HepG2 (cell line): ENCODE data around the gene KLB. TPM values are rescaled to one million over a fixed set of nuclear protein-coding genes. Genes with fewer than 3 reads are reported as not detected.
A peak's percentile ranks its signal among the peaks of the same experiment; 100 is the strongest.

ENCODE experiments used
- ATAC-seq: fragments of 200-7000 bp; cut with Tn5 transposase; 3 replicates; pipeline ENCODE4 v1.9.1; 2020; ENCODE audit warnings: mild to moderate bottlenecking, moderate library complexity
- BruUV-seq: library from RNA; stranded (reverse); fragments of 400-500 nt; replicated peaks from 2 replicates; lab custom pipeline; 2021; lab: Mats Ljungman, UMichigan
- CTCF ChIA-PET: fragments of 300-600 bp; formaldehyde crosslinking; extraction: SDS; loops from one replicate; lab custom pipeline; 2021; ENCODE audit warnings: low total read pairs, inconsistent platforms, low intra/inter-chr PET ratio; lab: Yijun Ruan, JAX
- POLR2A ChIA-PET: fragments of 350-600 bp; sonication (Branson Sonifier 250); formaldehyde crosslinking; loops from one replicate; lab custom pipeline; 2020; ENCODE audit warnings: antibody characterized with exemption, inconsistent platforms; lab: Yijun Ruan, JAX
- DNase-seq: peaks from one replicate; pipeline ENCODE4 v3.0.0-alpha.2; 2015; ENCODE audit warnings: low spot score
- FAIRE-seq: peaks from 3 replicates; lab custom pipeline; 2011; peaks lifted over from hg19 to GRCh38; lab: Jason Lieb, UNC
- H2AFZ ChIP-seq: one replicate; pipeline ENCODE4 v1.6.1; 2011; ENCODE audit warnings: low read length, inconsistent platforms
- H3K27ac ChIP-seq: fragments of 300-600 bp; 3 replicates; pipeline ENCODE4 v1.8.0; 2011; ENCODE audit warnings: mixed run types, mild to moderate bottlenecking, mixed read lengths, low read length, inconsistent platforms; ENCODE audit not compliant: insufficient read depth; ENCODE audit errors: extremely low read length
- H3K27me3 ChIP-seq, 2 experiments: fragments of 200-600 bp in 1 of 2; 2 replicates in 1 of 2; 3 replicates in 1 of 2; pipeline versions ENCODE4 v1.6.0 to v1.8.0; 2011; ENCODE audit warnings: low read length in 2 of 2, mild to moderate bottlenecking in 2 of 2, moderate library complexity in 2 of 2, inconsistent platforms in 1 of 2; ENCODE audit not compliant: insufficient read depth in 2 of 2, control insufficient read depth in 1 of 2
- H3K36me3 ChIP-seq, 2 experiments: fragments of 200-600 bp in 1 of 2; replicated peaks in 1 of 2; 2 replicates in 1 of 2; 3 replicates in 1 of 2; pipeline versions ENCODE4 v1.5.1 to v1.8.0; 2011; ENCODE audit warnings: low read length in 2 of 2, inconsistent platforms in 1 of 2; ENCODE audit not compliant: insufficient read depth in 2 of 2, control insufficient read depth in 1 of 2
- H3K4me1 ChIP-seq: 2 replicates; pipeline ENCODE4 v1.5.1; 2012; ENCODE audit warnings: low read length, inconsistent platforms; ENCODE audit not compliant: insufficient read depth
- H3K4me2 ChIP-seq: 2 replicates; pipeline ENCODE4 v1.6.0; 2011; ENCODE audit warnings: low read depth, low read length, inconsistent platforms
- H3K4me3 ChIP-seq, 3 experiments: fragments of 200-600 bp in 1 of 3; sonication (generic), shearing (Covaris generic) in 1 of 3; replicated peaks in 1 of 3; 2 replicates each; pipeline ENCODE4 v1.5.1; 2011 to 2016; ENCODE audit warnings: low read length in 3 of 3, inconsistent platforms in 2 of 3, low read depth in 2 of 3, mild to moderate bottlenecking in 2 of 3, control low read depth in 1 of 3, mixed read lengths in 1 of 3; ENCODE audit not compliant: insufficient read depth in 1 of 3
- H3K79me2 ChIP-seq: one replicate; pipeline ENCODE4 v1.6.1; 2011; ENCODE audit warnings: low read length, inconsistent platforms; ENCODE audit not compliant: insufficient read depth
- H3K9ac ChIP-seq: 2 replicates; pipeline ENCODE4 v1.6.0; 2011; ENCODE audit warnings: mild to moderate bottlenecking, low read depth, low read length, inconsistent platforms; ENCODE audit not compliant: insufficient read depth
- H3K9me3 ChIP-seq: 2 replicates; pipeline ENCODE4 v1.5.1; 2012; ENCODE audit warnings: mild to moderate bottlenecking, low read length
- H4K20me1 ChIP-seq: 2 replicates; pipeline ENCODE4 v1.6.0; 2011; ENCODE audit warnings: inconsistent platforms, mild to moderate bottlenecking, low read length, moderate library complexity; ENCODE audit not compliant: insufficient read depth
- FOSL2 ChIP-seq: sonication (generic); formaldehyde crosslinking; IDR thresholded peaks from 2 replicates; pipeline ENCODE4 v1.4.0; 2020; ENCODE audit warnings: missing genetic modification reagents
- MAFF ChIP-seq: IDR thresholded peaks from 2 replicates; pipeline ENCODE4 v1.6.1; 2011; ENCODE audit warnings: low read depth, low read length, improper control_type of control experiment
- MAFK ChIP-seq, 2 experiments: IDR thresholded peaks in 1 of 2; conservative IDR thresholded peaks in 1 of 2; 2 replicates each; pipeline ENCODE4 v1.6.1; 2011; ENCODE audit warnings: improper control_type of control experiment in 2 of 2, low read length in 2 of 2
- WGBS: methylation state at CpG from one replicate; pipeline ENCODE4 v1.1.6; 2017; ENCODE audit warnings: low lambda C conversion rate; 5-methylcytosine and 5-hydroxymethylcytosine counted together
- in situ Hi-C: cut with HindIII; loops from 2 replicates; pipeline ENCODE4 v1.10.0; 2017; ENCODE audit warnings: low pct_unique_long_range_greater_than_20kb; ENCODE audit not compliant: extremely low pct_ligation_motif_present
- intact Hi-C: fragments of 100-400 bp; cut with micrococcal nuclease; formaldehyde crosslinking; loops from one replicate; pipeline ENCODE4 v1.10.0; 2022; ENCODE audit not compliant: unreplicated experiment
- polyA plus RNA-seq, 8 experiments: library from polyadenylated mRNA; depleted of rRNA in 3 of 8; stranded (reverse) in 7 of 8; unstranded in 1 of 8; fragments of >200 nt; fragmentation: Illumina TruSeq in 4 of 8; extraction: Trizol in 4 of 8; gene quantifications; 2 replicates each; pipeline versions ENCODE4 v1.2.1 to v1.2.3, GENCODE V29; 2011 to 2016; ENCODE audit warnings: low read depth in 4 of 8, missing spikeins in 1 of 8, mixed read lengths in 1 of 8; ENCODE audit not compliant: insufficient read depth in 1 of 8
- total RNA-seq, 5 experiments: library from RNA; depleted of rRNA; stranded (reverse); fragments of >200 nt; fragmentation: Illumina TruSeq; extraction: Trizol; gene quantifications; 2 replicates each; pipeline ENCODE4 v1.2.3, GENCODE V29; 2016; ENCODE audit warnings: low read depth in 1 of 5
- TF ChIP-seq, protein P1 (sequence below): sonication (generic); formaldehyde crosslinking; IDR thresholded peaks from 2 replicates; pipeline ENCODE4 v1.5.0; 2020; ENCODE audit warnings: missing genetic modification reagents

Gene KLB
- total and polyA plus RNA-seq, 2 of the 13 experiments (the other 11 are each of a cell fraction or from before 2014, with no cell fraction given): 25.3 to 82.0 TPM

DNA sequence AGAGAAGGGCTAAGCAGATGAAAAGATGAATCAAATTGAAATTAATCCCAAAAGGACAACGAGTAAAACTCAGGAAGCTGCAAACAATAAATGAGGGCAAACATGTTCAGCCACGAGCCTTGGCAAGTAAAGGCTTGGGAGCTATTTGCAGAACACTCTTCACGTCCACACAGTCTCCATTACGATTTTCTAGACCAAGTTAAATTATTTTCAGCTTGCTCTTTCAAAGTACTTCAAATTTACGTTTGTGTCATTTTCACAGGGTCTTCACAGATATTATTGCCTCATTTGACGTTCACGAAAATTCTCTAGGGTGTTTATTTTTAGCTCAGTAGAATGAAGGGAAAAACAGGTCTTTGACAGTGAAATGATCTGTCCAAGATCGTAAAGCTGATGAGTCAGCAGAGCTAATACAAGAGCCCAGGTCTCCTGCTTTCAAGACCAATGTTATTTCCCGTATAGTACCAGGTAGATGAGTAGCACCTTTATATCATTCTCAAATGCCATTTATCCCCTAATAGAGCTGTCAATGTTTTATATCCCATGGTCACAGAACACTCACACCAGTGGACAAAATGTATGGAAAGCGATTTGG lies 20.9 kb downstream of the KLB start:
- Histone ChIP-seq H2AFZ (no peak overlapping the region), H4K20me1 (no peaks in the 10 kb centered on the region), H3K4me2 (peak overlapping the region; percentile 3; the same call in 1 of the 2 replicates), H3K27ac (peak overlapping the region; percentile 52), H3K79me2 (peaks cover 68% of the 10 kb centered on the region), H3K4me3 (no peak overlapping the region; a peak in 1 of 6 replicates), H3K36me3 (peaks cover 1 to 14% of the 10 kb centered on the region in 2 experiments; a peak in 3 of 5 replicates), H3K4me1 (peaks cover 89% of the 10 kb centered on the region), H3K9ac (no peak overlapping the region), H3K27me3 (no peaks in the 10 kb centered on the region), H3K9me3 (no peaks in the 10 kb centered on the region)
- ChIA-PET CTCF (no interaction called here), POLR2A (interaction anchor here (0.7 to 8.4 kb wide), 5 partner anchors 12 to 130 kb away, joined by 4 to 121 read pairs (median 5); partner anchors contain the start of genes KLB, LIAS and RPL9)
- DNase-seq (no peak), FAIRE-seq (no peak), ATAC-seq (no peak)
- WGBS: 66% methylated on average over 10 of the region's 10 CpGs
- intact Hi-C loops (no loop called here), in situ Hi-C loops (no loop called here)
- BruUV-seq: no TSS peak
- TF ChIP-seq FOSL2 (CRISPR knock-in tag) (0 out of 2 replicates have a peak, but pooled peaks have one; percentile 9), MAFK (conservative IDR thresholded peaks at IDR 0.05 in 1 of 2, IDR thresholded peaks at IDR 0.05 in 1 of 2; ENCODE audit: low read length in 2 of 2) (peak; percentile 97), MAFF (peak; percentile 96)
- TF ChIP-seq, protein P1, sequence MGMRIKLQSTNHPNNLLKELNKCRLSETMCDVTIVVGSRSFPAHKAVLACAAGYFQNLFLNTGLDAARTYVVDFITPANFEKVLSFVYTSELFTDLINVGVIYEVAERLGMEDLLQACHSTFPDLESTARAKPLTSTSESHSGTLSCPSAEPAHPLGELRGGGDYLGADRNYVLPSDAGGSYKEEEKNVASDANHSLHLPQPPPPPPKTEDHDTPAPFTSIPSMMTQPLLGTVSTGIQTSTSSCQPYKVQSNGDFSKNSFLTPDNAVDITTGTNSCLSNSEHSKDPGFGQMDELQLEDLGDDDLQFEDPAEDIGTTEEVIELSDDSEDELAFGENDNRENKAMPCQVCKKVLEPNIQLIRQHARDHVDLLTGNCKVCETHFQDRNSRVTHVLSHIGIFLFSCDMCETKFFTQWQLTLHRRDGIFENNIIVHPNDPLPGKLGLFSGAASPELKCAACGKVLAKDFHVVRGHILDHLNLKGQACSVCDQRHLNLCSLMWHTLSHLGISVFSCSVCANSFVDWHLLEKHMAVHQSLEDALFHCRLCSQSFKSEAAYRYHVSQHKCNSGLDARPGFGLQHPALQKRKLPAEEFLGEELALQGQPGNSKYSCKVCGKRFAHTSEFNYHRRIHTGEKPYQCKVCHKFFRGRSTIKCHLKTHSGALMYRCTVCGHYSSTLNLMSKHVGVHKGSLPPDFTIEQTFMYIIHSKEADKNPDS: no peak
